Stomach (tissue), 4 donors: Measurements from ENCODE around the gene KCNQ1.

ENCODE experiments used
- CTCF ChIP-seq, 7 experiments: fragments of 450-650 bp in 4 of 7; fragments of 200-600 bp in 3 of 7; sonication (generic) in 3 of 7; IDR thresholded peaks; one replicate each; pipeline ENCODE4 v1.5.1; 2016 to 2019; ENCODE audit warnings: antibody characterized with exemption in 7 of 7, control low read depth in 2 of 7, mild to moderate bottlenecking in 1 of 7
- POLR2A ChIP-seq, 4 donors: fragments of 450-650 bp; IDR thresholded peaks; one replicate each; pipeline ENCODE4 v1.6.1; 2016; ENCODE audit warnings: antibody characterized with exemption in 4 of 4, control low read depth in 2 of 4, mild to moderate bottlenecking in 1 of 4, moderate library complexity in 1 of 4
- POLR2AphosphoS5 ChIP-seq, 3 donors: sonication (generic); formaldehyde crosslinking; IDR thresholded peaks; one replicate each; pipeline ENCODE4 v1.6.1; 2016; ENCODE audit warnings: antibody characterized with exemption in 3 of 3

GRCh38 chr11:2467695-2468055, 22.9 kb downstream of the KCNQ1 start:
- no peak for TF ChIP-seq CTCF (IDR thresholded peaks at IDR 0.05)
- no peak for TF ChIP-seq POLR2AphosphoS5 (IDR thresholded peaks at IDR 0.05)
- no peak for TF ChIP-seq POLR2A (IDR thresholded peaks at IDR 0.05)
